AG10803 (cell line): Measurements from ENCODE around the gene SRGAP1.

Experiments
- DNase-seq: peaks from one replicate; pipeline ENCODE4 v3.0.0; 2010; ENCODE audit warnings: low read depth
- H3K4me3 ChIP-seq: 2 replicates; pipeline ENCODE4 v1.5.1; 2011; ENCODE audit warnings: mild to moderate bottlenecking, low read length, control low read depth
- TF ChIP-seq, protein P1 (sequence below): conservative IDR thresholded peaks from 2 replicates; pipeline ENCODE4 v1.5.1; 2011; ENCODE audit warnings: mild to moderate bottlenecking, low read length, control low read depth, inconsistent platforms

Gene SRGAP1

DNA sequence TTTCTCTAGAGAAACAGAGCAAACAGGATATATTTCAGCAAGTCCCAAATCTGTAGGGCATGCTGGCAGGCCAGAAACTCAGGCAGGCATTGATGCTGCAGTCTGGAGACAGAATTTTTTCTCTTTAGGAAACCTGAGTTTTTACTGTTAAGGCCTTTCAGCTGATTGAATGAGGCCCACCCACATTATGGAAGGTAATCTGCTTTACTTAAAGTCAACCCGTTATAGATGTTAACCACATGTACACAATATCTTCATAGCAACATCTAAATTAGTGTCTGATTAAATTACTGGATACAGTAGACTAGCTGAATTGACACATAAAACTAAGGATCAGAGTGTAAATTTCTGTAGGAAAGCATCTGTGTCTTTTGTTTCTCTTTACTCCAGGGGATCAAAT is 65.2 kb downstream of the SRGAP1 start:
- TF ChIP-seq, protein P1, sequence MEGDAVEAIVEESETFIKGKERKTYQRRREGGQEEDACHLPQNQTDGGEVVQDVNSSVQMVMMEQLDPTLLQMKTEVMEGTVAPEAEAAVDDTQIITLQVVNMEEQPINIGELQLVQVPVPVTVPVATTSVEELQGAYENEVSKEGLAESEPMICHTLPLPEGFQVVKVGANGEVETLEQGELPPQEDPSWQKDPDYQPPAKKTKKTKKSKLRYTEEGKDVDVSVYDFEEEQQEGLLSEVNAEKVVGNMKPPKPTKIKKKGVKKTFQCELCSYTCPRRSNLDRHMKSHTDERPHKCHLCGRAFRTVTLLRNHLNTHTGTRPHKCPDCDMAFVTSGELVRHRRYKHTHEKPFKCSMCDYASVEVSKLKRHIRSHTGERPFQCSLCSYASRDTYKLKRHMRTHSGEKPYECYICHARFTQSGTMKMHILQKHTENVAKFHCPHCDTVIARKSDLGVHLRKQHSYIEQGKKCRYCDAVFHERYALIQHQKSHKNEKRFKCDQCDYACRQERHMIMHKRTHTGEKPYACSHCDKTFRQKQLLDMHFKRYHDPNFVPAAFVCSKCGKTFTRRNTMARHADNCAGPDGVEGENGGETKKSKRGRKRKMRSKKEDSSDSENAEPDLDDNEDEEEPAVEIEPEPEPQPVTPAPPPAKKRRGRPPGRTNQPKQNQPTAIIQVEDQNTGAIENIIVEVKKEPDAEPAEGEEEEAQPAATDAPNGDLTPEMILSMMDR, result no peak
- DNase-seq, result no peak
- no peak overlapping the region for H3K4me3 ChIP-seq

DNA sequence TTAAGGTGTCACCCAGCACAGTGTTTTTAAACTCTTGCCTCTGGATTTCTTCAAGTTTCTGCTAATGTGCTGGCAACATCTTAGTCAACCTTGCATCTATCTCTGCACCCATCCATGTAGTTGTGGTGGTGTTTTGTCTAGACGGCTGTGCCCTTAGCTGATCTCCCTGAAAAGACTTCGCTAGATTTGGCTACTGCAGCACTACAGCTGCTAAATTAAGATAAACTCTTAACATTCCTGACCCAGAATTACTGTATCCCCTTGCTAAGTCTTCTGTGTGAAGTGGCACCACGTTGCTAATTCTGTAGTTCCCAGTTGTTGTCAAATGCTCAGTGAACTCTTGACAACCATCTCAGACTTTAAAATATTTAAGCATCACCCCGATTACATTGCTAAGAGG is 66.8 kb downstream of the SRGAP1 start:
- no peak for DNase-seq

DNA sequence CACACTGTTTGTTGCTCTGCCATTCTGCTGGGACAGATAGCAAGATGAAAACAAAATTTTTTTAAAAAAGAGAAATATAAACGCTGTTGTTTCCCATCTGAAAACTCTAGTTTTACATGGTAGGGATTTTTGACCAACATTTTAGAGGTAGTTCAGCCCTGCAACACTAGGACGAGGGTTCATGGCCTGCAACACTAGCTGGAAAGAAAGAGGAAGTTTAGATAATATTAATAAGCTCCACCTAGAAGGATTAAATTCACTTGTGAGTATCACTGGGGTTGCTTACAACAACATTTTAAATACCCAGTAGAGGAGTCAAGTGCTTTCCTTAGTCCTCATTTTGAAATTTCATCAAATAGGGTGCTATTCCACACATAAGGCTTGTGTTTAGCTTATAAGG is 68.2 kb downstream of the SRGAP1 start:
- no peak for DNase-seq
- TF ChIP-seq, protein P1, result no peak
- H3K4me3 ChIP-seq, result no peak overlapping the region

More for the DNA sequence above, 66.8 kb downstream of the SRGAP1 start:
- H3K4me3 ChIP-seq, result no peak overlapping the region
- TF ChIP-seq, protein P1, result no peak

DNA sequence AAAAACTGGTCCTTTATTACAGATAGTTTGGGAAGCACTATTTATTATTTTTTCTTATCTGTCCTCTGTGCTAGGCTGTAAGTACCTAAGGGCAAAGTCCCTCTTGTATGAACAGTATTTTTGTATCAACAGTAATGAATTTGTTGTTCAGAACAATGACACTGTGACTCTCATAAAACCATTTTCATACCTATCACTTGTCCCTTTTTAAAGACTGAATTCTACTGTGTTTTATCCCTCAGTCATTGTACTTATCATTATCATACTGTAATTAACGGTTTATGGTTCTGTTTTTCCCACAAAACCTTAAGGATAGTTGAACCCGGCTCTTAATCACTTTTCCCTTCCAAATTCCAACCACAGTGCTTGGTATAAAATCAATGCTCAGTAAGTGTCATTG is 69.4 kb downstream of the SRGAP1 start:
- TF ChIP-seq, protein P1, result no peak
- no peak overlapping the region for H3K4me3 ChIP-seq
- DNase-seq, result no peak

DNA sequence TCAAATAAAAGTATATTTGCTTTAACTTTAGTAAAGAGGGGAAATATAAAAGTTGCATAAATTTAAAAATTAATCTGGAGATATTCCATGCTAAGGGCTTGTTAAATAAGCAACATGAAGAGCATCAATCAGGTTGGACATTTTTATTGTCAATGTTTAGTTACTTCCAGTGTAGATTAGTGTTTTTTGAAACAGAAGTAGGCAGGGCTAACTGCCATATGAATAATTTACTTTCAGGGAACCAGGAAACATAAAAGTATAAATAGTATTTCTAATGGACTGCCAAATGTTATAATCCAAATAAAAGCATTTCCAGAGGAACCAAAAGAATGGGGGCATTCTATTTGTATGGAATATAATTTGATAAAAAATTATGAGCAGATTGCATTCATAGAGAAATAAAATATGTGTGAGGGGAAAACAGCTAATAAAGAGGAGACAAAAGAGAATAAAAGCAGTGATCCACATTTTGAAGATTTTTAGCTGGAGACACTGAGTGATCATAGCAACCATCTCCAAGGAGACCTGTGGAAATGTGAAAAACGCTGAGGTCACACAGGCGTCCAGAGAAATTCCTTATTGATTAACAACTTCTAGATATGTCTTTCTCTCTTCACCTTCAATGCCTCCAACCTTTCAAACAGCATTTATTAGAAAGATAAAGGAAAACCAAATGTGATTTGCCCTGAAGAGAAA is 70.8 kb downstream of the SRGAP1 start:
- TF ChIP-seq, protein P1, result no peak
- DNase-seq, result peak; percentile 87
- no peak overlapping the region for H3K4me3 ChIP-seq

DNA sequence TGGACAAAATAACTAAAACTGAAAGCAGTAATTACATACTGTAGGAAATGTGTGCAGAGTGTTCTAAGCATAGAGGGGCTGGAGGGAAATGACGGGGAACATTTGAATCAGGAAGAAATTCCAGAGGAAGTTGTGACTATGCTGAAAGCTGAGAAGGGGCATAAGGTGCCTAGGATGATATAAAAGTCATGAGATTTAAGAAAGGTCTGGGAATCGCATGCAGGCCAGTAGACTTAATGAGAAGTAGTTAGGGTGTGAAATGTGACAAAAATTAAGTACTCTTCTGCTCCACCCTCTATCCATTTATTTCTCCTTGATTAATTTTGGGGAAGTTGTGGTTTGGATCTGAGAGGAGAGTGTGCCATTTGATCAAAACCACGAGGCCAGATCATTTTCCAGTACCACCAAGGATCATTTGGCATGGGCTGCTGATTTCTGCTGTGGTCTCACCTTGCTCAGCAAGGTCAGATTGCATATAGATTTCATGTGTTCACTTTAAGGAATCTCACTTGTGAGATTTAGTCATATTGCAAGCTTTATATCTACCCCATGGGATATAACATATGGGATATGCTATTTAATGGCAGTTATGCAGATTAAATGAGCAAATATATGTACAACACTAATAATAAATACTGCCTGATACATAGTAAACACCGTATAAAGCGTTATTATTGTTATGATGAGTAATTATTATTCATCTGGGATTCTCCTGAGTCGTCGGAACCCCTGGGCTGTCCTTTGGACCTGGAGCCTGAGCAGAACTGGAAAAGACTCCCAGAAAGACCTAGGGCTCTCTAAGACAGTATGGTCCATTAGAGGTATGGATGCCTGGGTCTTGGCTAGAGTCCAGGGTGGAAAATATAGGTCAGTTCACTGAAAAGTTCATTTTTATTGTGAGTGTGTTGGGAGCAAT is 72.3 kb downstream of the SRGAP1 start:
- TF ChIP-seq, protein P1, result no peak
- DNase-seq, result peak; percentile 40
- H3K4me3 ChIP-seq, result no peak overlapping the region

DNA sequence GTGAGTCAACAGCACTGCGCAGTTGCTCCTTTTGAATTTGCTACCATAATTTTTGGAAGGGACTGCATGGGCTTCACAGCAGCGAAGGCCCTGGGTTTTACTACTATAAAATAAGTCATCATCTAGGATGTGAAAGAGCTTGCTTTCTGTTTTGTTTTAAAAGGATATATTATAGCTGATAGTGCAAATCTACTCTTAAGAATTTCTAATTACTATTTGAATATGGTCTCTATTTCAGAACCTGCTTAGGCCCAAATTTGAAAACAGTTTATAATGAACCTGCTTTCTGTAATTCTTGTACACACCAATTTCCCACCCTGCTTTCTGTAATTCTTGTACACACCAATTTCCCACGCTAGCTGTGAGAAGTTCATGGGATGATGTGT is 73.0 kb downstream of the SRGAP1 start:
- DNase-seq, result no peak
- H3K4me3 ChIP-seq, result no peak overlapping the region
- TF ChIP-seq, protein P1, result no peak
